Measurements from ENCODE around the gene THAP3. TPM values are rescaled to one million over a fixed set of nuclear protein-coding genes. Genes with fewer than 3 reads are reported as not detected.
"Not testable (repeated sequence)": the region's sequence is repeated elsewhere in the genome, so short reads cannot be mapped to it uniquely, and the experiment has no call there.

THAP3 gene
- total RNA-seq, 6 experiments from 2014 or later = 5.9 to 11.3 (median 10.3) TPM

GRCh38 chr1:6653436-6654290 lies 29.0 kb downstream of the THAP3 start:
- H3K27me3 ChIP-seq = no peaks in the 10 kb centered on the region
- TF ChIP-seq POLR2A (IDR thresholded peaks at IDR 0.05) = no peak
- TF ChIP-seq, protein P1, sequence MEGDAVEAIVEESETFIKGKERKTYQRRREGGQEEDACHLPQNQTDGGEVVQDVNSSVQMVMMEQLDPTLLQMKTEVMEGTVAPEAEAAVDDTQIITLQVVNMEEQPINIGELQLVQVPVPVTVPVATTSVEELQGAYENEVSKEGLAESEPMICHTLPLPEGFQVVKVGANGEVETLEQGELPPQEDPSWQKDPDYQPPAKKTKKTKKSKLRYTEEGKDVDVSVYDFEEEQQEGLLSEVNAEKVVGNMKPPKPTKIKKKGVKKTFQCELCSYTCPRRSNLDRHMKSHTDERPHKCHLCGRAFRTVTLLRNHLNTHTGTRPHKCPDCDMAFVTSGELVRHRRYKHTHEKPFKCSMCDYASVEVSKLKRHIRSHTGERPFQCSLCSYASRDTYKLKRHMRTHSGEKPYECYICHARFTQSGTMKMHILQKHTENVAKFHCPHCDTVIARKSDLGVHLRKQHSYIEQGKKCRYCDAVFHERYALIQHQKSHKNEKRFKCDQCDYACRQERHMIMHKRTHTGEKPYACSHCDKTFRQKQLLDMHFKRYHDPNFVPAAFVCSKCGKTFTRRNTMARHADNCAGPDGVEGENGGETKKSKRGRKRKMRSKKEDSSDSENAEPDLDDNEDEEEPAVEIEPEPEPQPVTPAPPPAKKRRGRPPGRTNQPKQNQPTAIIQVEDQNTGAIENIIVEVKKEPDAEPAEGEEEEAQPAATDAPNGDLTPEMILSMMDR (IDR thresholded peaks at IDR 0.05) = no peak
- no peaks in the 10 kb centered on the region for H3K4me1 ChIP-seq
- no peak overlapping the region for H3K27ac ChIP-seq
- no peak for ATAC-seq
- WGBS (ENCODE audit: insufficient coverage, low coverage, low lambda C conversion rate, missing lambda C conversion rate) = 93% methylated on average over 17 of the region's 23 CpGs
- no peak for DNase-seq
- H3K9me3 ChIP-seq = no peaks in the 10 kb centered on the region
- H3K4me3 ChIP-seq = no peak overlapping the region
- peaks cover 0 to 23% (median 8%) of the 10 kb centered on the region in 4 donors for H3K36me3 ChIP-seq
- intact Hi-C loops (cut with DNase I) = no loop called here

- Histone ChIP-seq H3K36me3 (peaks cover 0 to 16% (median 8%) of the 10 kb centered on the region in 4 donors), H3K27ac (no peak overlapping the region), H3K4me1 (no peaks in the 10 kb centered on the region), H3K27me3 (no peaks in the 10 kb centered on the region), H3K4me3 (no peak overlapping the region), H3K9me3 (no peaks in the 10 kb centered on the region)
- 100% methylated on average over 1 of the region's 6 CpGs for WGBS (ENCODE audit: insufficient coverage, low coverage, low lambda C conversion rate, missing lambda C conversion rate)
- intact Hi-C loops (cut with DNase I) = no loop called here
- DNase-seq = no peak
- no peak for ATAC-seq
- TF ChIP-seq POLR2A (IDR thresholded peaks at IDR 0.05) = no peak
- TF ChIP-seq, protein P1 (IDR thresholded peaks at IDR 0.05) = no peak
These were observed 32.5 kb downstream of the THAP3 start for GRCh38 chr1:6657138-6657537.

DNA sequence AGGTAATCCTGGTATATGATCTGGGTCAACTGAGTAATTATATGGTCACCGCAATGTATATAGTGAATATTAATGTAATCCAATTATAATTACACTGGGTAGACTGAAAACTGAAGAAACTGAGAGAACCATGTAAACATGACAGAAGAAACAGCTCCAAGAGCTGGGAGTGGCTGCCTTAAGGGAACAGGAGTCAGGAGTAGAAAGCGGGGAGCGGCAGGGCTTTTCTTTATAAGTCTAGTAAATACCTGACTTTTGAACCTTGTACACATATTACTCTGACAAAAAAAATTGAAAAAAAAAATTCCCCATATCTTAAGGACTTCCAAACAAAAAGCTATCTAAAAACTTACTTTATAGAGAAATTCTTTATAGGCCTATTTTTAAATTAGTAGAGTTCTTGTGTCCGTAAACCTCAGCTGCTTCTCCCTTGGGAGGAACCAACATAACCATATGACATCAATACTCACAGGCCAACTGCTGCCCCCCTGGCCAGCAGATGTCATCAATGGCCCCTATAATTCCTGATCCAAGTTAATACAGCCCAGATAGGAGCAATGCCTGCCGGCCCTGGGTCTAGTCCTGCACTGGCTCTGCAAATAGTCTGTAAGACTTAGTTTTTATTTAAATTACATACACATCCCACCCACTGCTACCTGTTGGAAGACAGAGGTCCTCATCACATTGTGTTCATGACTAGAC lies 33.8 kb downstream of the THAP3 start:
- H3K36me3 ChIP-seq = peaks cover 0 to 4% (median 3%) of the 10 kb centered on the region in 4 donors
- no peak for DNase-seq
- H3K27me3 ChIP-seq = no peaks in the 10 kb centered on the region
- ATAC-seq = no peak
- no peak overlapping the region for H3K4me3 ChIP-seq
- 98% methylated on average over 5 of the region's 5 CpGs for WGBS (ENCODE audit: insufficient coverage, low coverage, low lambda C conversion rate, missing lambda C conversion rate)
- intact Hi-C loops (cut with DNase I) = no loop called here
- TF ChIP-seq POLR2A (IDR thresholded peaks at IDR 0.05) = no peak
- TF ChIP-seq, protein P1 (IDR thresholded peaks at IDR 0.05) = no peak
- no peaks in the 10 kb centered on the region for H3K9me3 ChIP-seq
- no peaks in the 10 kb centered on the region for H3K4me1 ChIP-seq
- no peak overlapping the region for H3K27ac ChIP-seq

DNA sequence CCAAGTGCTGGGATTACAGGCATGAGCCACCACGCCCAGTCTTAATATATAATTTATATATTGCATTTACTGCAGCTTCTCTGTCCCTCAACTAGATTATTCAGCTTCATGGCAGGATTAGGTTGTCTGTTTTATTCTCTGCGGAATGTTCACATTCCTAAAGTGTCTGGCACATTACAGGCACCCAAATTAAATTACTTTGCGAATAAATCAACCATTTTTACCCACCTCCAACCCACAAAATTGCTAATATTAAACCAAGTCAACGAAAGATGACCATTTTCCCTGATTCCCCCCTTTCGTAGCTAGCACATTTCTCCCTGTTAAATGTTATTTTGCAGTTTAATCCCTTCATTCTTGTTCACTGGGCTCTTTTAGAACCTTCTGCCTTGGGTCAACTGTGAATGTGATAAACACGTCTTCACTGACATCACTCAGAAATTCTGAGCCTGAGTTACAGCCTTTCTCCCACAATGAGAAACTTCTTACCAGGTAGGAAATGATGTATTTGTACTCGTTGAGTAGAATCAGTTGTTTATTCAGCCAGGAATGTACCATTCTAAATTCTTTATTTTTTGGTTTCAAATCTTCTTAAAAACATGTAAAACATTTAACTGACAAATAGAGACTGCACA lies 35.9 kb downstream of the THAP3 start:
- no peak for DNase-seq

DNA sequence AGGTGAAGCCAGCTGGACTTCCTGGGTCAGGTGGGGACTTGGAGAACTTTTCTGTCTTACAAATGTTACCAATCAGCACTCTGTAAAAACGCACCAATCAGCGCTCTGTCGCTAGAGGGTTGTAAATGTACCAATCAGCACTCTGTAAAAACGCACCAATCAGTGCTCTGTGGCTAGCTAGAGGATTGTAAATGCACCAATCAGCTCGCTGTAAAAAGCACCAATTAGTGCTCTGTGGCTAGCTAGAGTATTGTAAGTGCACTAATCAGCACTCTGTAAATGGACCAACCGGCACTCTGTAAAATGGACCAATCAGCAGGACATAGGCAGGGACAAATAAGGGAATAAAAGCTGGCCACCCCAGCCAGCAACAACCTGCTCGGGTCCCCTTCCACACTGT lies 37.8 kb downstream of the THAP3 start:
- H3K4me3 ChIP-seq; ATAC-seq; H3K9me3 ChIP-seq; DNase-seq; H3K27me3 ChIP-seq; H3K4me1 ChIP-seq; intact Hi-C loops (cut with DNase I); H3K27ac ChIP-seq: not testable (repeated sequence)
- WGBS (ENCODE audit: insufficient coverage, low coverage, low lambda C conversion rate, missing lambda C conversion rate) = 100% methylated on average over 3 of the region's 7 CpGs
- peaks cover 0 to 13% (median 5%) of the 10 kb centered on the region in 4 donors for H3K36me3 ChIP-seq

More for the DNA sequence above, 35.9 kb downstream of the THAP3 start:
- ATAC-seq = no peak
- intact Hi-C loops (cut with DNase I) = no loop called here
- H3K36me3 ChIP-seq = no peaks in the 10 kb centered on the region
- H3K27ac ChIP-seq = no peak overlapping the region
- no peaks in the 10 kb centered on the region for H3K4me1 ChIP-seq
- TF ChIP-seq, protein P1 (IDR thresholded peaks at IDR 0.05) = no peak
- TF ChIP-seq POLR2A (IDR thresholded peaks at IDR 0.05) = no peak
- H3K4me3 ChIP-seq = no peak overlapping the region
- H3K27me3 ChIP-seq = no peaks in the 10 kb centered on the region
- H3K9me3 ChIP-seq = no peaks in the 10 kb centered on the region
- WGBS (ENCODE audit: insufficient coverage, low coverage, low lambda C conversion rate, missing lambda C conversion rate) = 92% methylated on average over 6 of the region's 7 CpGs
